Activated naive CD4-positive, alpha-beta T cell treated with anti-CD3 and anti-CD28 coated beads for 36 hours (primary cell): ENCODE results near the gene PRR23B. TPM values are rescaled to one million over a fixed set of nuclear protein-coding genes. Genes with fewer than 3 reads are reported as not detected.

Experiments used
- total RNA-seq, 2 experiments: library from RNA; stranded (reverse); gene quantifications; one replicate each; pipeline ENCODE4 v1.2.3, GENCODE V29; 2021

Gene PRR23B
- total RNA-seq, 2 experiments from 2014 or later = not detected

Other genes starting within 250 kb of the PRR23B start
- gene PIK3CB, start 186.0 kb downstream of the PRR23B start, total RNA-seq = 10 to 100 TPM; 19.2 to 20.6 TPM
- gene FOXL2, start 73.8 kb downstream of the PRR23B start, total RNA-seq = not detected
- gene FOXL2NB, start 73.7 kb downstream of the PRR23B start, total RNA-seq = not detected
- not detected for gene PRR23A, start 14.7 kb downstream of the PRR23B start, total RNA-seq
- not detected for gene PRR23C, start 24.0 kb upstream of the PRR23B start, total RNA-seq